Nephron progenitor cell (in vitro differentiated cells): ENCODE results near the gene PUM2.

Source experiments
- DNase-seq: peaks from one replicate; pipeline ENCODE4 v3.0.0; 2021
- H3K27ac Mint-ChIP-seq: 2 replicates; pipeline ENCODE4 v1.8.0; 2021; ENCODE audit warnings: mild to moderate bottlenecking, moderate library complexity, mixed read lengths
- H3K27me3 Mint-ChIP-seq: 2 replicates; pipeline ENCODE4 v1.8.0; 2021; ENCODE audit warnings: mild to moderate bottlenecking, low read depth, mixed read lengths; ENCODE audit not compliant: poor library complexity
- H3K36me3 Mint-ChIP-seq: 2 replicates; pipeline ENCODE4 v1.8.0; 2021; ENCODE audit warnings: low read depth, mixed read lengths
- H3K4me1 Mint-ChIP-seq: 2 replicates; pipeline ENCODE4 v1.8.0; 2021; ENCODE audit warnings: mixed read lengths
- H3K4me3 Mint-ChIP-seq: 2 replicates; pipeline ENCODE4 v1.8.0; 2021; ENCODE audit warnings: mild to moderate bottlenecking, moderate library complexity, mixed read lengths
- H3K9me3 Mint-ChIP-seq: 2 replicates; pipeline ENCODE4 v1.8.0; 2021; ENCODE audit warnings: mild to moderate bottlenecking, moderate library complexity, mixed read lengths
- CTCF ChIP-seq: fragments of 200-600 bp; sonication (generic); IDR thresholded peaks from 2 replicates; pipeline ENCODE4 v1.5.0; 2021; ENCODE audit warnings: antibody characterized with exemption

PUM2 gene

GRCh38 chr2:20302019-20302418 lies 48.6 kb downstream of the PUM2 start:
- Mint-ChIP-seq H3K9me3 (no peaks in the 10 kb centered on the region), H3K36me3 (peaks cover 74% of the 10 kb centered on the region), H3K27ac (no peak overlapping the region), H3K27me3 (no peaks in the 10 kb centered on the region), H3K4me1 (peaks cover 5% of the 10 kb centered on the region), H3K4me3 (no peak overlapping the region)
- TF ChIP-seq CTCF = no peak
- no peak for DNase-seq

GRCh38 chr2:20300656-20301055 lies 50.0 kb downstream of the PUM2 start:
- Mint-ChIP-seq H3K4me3 (no peak overlapping the region), H3K27ac (peak overlapping the region; percentile 16), H3K27me3 (no peaks in the 10 kb centered on the region), H3K36me3 (peaks cover 77% of the 10 kb centered on the region), H3K4me1 (peaks cover 5% of the 10 kb centered on the region), H3K9me3 (no peaks in the 10 kb centered on the region)
- no peak for DNase-seq
- TF ChIP-seq CTCF = no peak

DNA sequence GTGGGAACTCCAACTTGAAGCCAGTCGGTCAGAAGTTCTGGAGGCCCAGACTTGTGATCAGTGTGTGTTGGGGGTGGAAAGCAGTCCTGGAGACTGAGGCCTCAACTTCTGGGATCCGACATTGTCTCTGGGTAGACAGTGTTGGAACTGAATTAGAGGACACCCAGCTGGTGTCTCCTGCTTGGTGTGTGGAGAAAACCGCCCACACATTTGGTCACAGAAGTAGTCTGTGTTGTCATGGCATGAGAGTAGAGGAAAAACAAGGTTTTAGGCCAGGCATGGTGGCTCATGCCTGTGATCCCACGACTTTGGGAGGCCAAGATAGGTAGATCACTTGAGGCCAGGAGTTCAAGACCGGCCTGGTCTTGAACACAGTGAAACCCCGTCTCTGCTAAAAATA lies 51.5 kb downstream of the PUM2 start:
- no peaks in the 10 kb centered on the region for H3K27me3 Mint-ChIP-seq
- peak overlapping the region; percentile 77 for H3K27ac Mint-ChIP-seq
- TF ChIP-seq CTCF = no peak
- H3K9me3 Mint-ChIP-seq = no peaks in the 10 kb centered on the region
- no peak for DNase-seq
- H3K36me3 Mint-ChIP-seq = peaks cover 84% of the 10 kb centered on the region
- peaks cover 5% of the 10 kb centered on the region for H3K4me1 Mint-ChIP-seq
- H3K4me3 Mint-ChIP-seq = no peak overlapping the region

- H3K9me3 Mint-ChIP-seq = no peaks in the 10 kb centered on the region
- H3K36me3 Mint-ChIP-seq = peaks cover 68% of the 10 kb centered on the region
- peak overlapping the region; percentile 57 for H3K27ac Mint-ChIP-seq
Observed at GRCh38 chr2:20294231-20294630, 56.4 kb downstream of the PUM2 start.

GRCh38 chr2:20292984-20293383 lies 57.7 kb downstream of the PUM2 start:
- no peak for DNase-seq
- Mint-ChIP-seq H3K27me3 (no peaks in the 10 kb centered on the region), H3K9me3 (no peaks in the 10 kb centered on the region), H3K27ac (no peak overlapping the region), H3K4me1 (no peaks in the 10 kb centered on the region), H3K36me3 (peaks cover 59% of the 10 kb centered on the region), H3K4me3 (no peak overlapping the region)
- no peak for TF ChIP-seq CTCF

More at GRCh38 chr2:20294231-20294630, 56.4 kb downstream of the PUM2 start:
- Mint-ChIP-seq H3K27me3 (no peaks in the 10 kb centered on the region), H3K4me3 (no peak overlapping the region), H3K4me1 (no peaks in the 10 kb centered on the region)
- no peak for DNase-seq
- no peak for TF ChIP-seq CTCF

DNA sequence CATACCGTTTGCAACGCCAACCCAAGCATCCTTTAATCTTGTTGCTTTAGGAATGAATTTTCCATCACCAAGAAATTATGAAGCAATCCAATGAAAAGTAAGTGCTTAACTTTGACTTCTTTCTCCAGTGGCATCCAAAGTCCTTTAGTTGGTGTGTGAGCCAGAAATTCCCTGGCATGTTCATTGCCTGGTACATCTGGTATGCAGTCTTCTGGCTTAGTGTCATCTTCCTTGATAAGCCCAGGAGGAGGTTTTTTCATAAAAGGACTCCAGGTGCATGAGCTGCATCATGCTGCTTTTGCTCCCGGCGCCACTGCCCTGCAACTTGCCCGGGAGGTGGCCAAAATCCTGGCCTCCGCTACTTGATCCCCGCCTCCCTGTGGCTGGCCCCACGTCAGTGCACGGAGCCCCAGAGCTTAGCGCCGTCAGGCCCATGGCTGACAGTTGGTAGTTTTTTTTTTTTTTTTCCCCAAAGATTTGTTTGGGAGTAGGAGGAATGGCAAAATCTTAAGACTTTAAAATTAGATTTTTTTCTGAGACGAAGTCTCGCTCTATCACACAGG lies 58.7 kb downstream of the PUM2 start:
- peaks cover 48% of the 10 kb centered on the region for H3K36me3 Mint-ChIP-seq
- no peaks in the 10 kb centered on the region for H3K4me1 Mint-ChIP-seq
- no peak for DNase-seq
- H3K27ac Mint-ChIP-seq = peak overlapping the region; percentile 86
- H3K4me3 Mint-ChIP-seq = no peak overlapping the region
- no peaks in the 10 kb centered on the region for H3K9me3 Mint-ChIP-seq
- TF ChIP-seq CTCF = no peak
- H3K27me3 Mint-ChIP-seq = no peaks in the 10 kb centered on the region
